Measurements from ENCODE around the gene NTNG1.

DNA sequence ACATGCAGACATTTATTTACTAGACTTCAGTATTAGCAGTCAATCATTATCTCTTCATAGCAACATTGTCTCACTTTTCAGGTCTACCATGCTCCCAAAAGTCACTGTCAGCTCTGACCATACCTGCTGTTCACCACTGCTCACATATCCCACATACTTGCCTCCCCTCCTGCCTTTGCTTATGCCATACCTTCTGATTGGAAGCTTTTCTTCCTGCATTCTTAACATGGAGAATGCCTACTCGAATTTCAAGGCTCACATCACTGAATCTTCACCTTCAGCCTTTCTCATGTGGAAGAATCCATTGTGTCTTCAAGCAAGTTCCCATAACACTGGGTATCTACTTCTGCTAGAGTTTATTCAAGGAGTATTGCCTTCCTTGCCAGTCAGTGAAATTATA, 135.4 kb downstream of the NTNG1 start:
- TF ChIP-seq POLR2AphosphoS5 (IDR thresholded peaks at IDR 0.05; ENCODE audit: low read depth, low read length) (no peak), SIN3A (IDR thresholded peaks at IDR 0.05; ENCODE audit: borderline replicate concordance, insufficient read depth, low read length) (no peak), TAF1 (IDR thresholded peaks at IDR 0.05; ENCODE audit: borderline replicate concordance, insufficient read depth, low read length) (no peak), FOXP2 (optimal IDR thresholded peaks at IDR 0.05; ENCODE audit: borderline replicate concordance, extremely low read depth, extremely low read length, insufficient read depth) (no peak)
- TF ChIP-seq, protein P1, sequence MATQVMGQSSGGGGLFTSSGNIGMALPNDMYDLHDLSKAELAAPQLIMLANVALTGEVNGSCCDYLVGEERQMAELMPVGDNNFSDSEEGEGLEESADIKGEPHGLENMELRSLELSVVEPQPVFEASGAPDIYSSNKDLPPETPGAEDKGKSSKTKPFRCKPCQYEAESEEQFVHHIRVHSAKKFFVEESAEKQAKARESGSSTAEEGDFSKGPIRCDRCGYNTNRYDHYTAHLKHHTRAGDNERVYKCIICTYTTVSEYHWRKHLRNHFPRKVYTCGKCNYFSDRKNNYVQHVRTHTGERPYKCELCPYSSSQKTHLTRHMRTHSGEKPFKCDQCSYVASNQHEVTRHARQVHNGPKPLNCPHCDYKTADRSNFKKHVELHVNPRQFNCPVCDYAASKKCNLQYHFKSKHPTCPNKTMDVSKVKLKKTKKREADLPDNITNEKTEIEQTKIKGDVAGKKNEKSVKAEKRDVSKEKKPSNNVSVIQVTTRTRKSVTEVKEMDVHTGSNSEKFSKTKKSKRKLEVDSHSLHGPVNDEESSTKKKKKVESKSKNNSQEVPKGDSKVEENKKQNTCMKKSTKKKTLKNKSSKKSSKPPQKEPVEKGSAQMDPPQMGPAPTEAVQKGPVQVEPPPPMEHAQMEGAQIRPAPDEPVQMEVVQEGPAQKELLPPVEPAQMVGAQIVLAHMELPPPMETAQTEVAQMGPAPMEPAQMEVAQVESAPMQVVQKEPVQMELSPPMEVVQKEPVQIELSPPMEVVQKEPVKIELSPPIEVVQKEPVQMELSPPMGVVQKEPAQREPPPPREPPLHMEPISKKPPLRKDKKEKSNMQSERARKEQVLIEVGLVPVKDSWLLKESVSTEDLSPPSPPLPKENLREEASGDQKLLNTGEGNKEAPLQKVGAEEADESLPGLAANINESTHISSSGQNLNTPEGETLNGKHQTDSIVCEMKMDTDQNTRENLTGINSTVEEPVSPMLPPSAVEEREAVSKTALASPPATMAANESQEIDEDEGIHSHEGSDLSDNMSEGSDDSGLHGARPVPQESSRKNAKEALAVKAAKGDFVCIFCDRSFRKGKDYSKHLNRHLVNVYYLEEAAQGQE (IDR thresholded peaks at IDR 0.05; ENCODE audit: insufficient read depth in 1 of 2, low read depth in 2 of 2, low read length in 2 of 2), result no peak
